ENCODE measurements around the gene TJP3. TPM values are rescaled to one million over a fixed set of nuclear protein-coding genes. Genes with fewer than 3 reads are reported as not detected.

The TJP3 gene
- total RNA-seq, 4 donors from 2014 or later = 27.3 to 60.9 (median 35.6) TPM

GRCh38 chr19:3667037-3667638 lies 41.0 kb upstream of the TJP3 start:
- H3K4me3 ChIP-seq (ENCODE audit: low read depth, poor library complexity, severe bottlenecking) = no peak overlapping the region
- intact Hi-C loops (cut with DNase I; ENCODE audit: low total_unique reads) = no loop called here
- WGBS, 2 donors = 92% methylated on average over 16 to 18 of the region's 18 CpGs
- TF ChIP-seq CTCF (IDR thresholded peaks at IDR 0.05) = no peak
- TF ChIP-seq POLR2A (IDR thresholded peaks at IDR 0.05) = no peak
- no peak for DNase-seq (ENCODE audit: low spot score in 2 of 2)

DNA sequence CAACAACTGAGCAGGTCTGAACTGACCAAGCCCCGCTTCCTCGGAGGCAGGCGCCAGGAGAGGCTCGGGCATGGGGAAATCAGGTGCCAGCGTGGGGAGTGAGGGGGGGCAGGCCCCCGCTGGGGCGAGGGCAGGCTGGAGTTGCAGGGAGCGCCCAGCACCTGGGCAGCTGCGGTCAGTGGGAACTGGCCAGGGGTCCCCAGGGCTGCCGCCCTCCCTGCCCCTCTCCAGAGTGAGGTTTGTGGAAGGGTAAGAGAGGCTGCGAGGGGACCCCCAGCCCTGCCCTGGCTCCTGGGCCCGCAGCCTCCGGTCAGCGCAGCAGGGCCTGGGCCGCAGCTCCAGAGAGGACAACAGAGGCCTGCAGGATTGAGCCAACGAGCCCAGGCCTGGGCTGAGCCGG lies 40.4 kb upstream of the TJP3 start:
- TF ChIP-seq CTCF (IDR thresholded peaks at IDR 0.05) (no peak), POLR2A (IDR thresholded peaks at IDR 0.05) (no peak)
- intact Hi-C loops (cut with DNase I; ENCODE audit: low total_unique reads) = no loop called here
- no peak for DNase-seq (ENCODE audit: low spot score in 2 of 2)
- no peak overlapping the region for H3K4me3 ChIP-seq (ENCODE audit: low read depth, poor library complexity, severe bottlenecking)
- whole genome bisulfite sequencing, 2 donors = 92 to 97% methylated on average over 12 to 16 of the region's 17 CpGs

GRCh38 chr19:3668331-3669081 lies 39.7 kb upstream of the TJP3 start:
- DNase-seq (ENCODE audit: low spot score in 2 of 2) = no peak
- no peak for TF ChIP-seq POLR2A (IDR thresholded peaks at IDR 0.05)
- TF ChIP-seq CTCF (IDR thresholded peaks at IDR 0.05) = no peak
- WGBS, 2 donors = 60 to 67% methylated on average over 34 of the region's 34 CpGs
- H3K4me3 ChIP-seq (ENCODE audit: low read depth, poor library complexity, severe bottlenecking) = no peak overlapping the region
- intact Hi-C loops (cut with DNase I; ENCODE audit: low total_unique reads) = no loop called here

DNA sequence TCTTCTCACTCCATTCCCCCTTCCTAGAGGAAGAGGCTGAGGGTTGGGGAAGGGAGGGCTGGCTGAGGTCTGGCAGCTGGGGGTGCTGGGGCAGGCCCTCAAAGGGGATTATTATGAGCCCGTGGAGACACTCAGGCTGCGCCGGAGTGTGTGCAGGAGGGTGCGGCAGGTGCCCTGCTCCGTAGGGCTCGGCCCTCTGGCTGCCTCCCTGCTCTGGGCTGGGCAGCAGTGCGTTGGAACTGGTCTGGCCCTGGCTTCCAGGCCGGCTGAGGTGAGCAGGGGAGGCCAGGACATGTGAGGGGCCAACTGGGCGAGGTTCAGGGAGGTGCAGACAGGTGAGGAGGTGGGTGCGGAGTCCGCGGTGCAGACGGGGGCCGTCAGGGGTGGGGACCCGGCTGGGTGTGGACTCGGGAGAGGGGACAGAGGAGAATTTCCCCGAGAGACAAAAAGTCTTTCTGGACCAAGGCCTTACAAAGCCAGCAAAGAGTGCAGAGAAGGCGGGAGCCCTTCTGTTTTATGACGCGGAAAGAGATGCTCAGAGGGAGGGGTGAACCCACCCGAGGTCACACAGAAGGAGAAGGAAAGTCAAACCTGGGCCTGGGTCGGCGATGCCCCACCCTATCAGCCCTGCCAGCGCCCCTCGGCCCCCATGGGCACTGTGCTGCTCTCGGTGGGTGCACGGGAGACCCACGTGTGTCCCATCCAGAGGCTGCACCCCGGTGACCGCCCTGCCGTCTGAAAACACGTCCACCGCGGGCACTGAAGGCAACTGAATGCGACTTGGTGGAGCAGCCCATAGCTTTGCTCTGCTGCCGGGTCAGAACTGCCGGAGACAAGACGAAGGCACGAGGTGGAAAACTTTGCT lies 38.9 kb upstream of the TJP3 start:
- intact Hi-C loops (cut with DNase I; ENCODE audit: low total_unique reads) = no loop called here
- no peak for DNase-seq (ENCODE audit: low spot score in 2 of 2)
- no peak overlapping the region for H3K4me3 ChIP-seq (ENCODE audit: low read depth, poor library complexity, severe bottlenecking)
- TF ChIP-seq CTCF (IDR thresholded peaks at IDR 0.05) = no peak
- no peak for TF ChIP-seq POLR2A (IDR thresholded peaks at IDR 0.05)
- WGBS, 2 donors = 61 to 73% methylated on average over 38 to 39 of the region's 39 CpGs

DNA sequence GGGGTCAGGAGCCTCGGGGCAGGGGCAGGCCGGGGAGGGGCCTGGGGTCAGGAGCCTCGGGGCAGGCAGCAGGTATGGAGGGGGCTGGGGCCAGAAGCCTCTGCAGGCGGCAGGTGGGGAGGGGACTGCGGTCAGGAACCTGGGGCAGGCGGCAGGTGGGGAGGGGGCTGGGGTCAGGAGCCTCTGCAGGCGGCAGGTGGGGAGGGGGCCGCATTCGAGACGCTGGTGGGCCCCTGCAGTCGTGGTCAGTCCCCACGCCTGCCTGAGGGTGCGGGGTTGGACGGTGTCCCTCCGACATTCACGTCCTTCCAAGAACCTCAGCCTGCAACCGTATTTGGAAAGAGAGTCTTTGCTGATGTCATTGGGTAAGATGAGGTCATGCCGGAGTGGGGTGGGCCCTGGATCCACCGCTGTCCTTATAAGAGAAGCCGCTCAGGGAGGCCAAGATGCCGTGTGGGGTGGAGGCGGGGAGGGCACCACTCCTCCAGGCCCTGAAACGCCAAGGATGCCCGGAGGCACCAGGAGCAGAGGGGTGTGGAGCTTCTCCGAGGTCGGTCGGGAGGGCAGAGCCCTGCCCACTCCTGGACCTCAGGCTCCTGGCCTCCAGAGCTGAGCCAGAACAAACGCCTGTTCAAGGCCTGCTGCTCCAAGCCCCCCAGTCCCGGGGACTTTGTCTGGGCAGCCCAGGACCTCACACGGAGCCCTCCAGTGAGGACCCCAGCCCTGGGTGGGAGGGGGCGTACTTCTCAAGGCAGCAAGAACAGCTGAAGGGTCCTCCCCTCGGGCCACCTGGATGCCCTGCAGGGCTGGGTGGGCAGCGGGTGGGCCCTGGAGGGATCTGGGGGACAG lies 38.0 kb upstream of the TJP3 start:
- TF ChIP-seq POLR2A (IDR thresholded peaks at IDR 0.05) (no peak), CTCF (IDR thresholded peaks at IDR 0.05) (no peak)
- 45 to 48% methylated on average over 20 to 28 of the region's 33 CpGs for WGBS, 2 donors
- intact Hi-C loops (cut with DNase I; ENCODE audit: low total_unique reads) = no loop called here

More for the DNA sequence above, 38.0 kb upstream of the TJP3 start:
- no peak overlapping the region for H3K4me3 ChIP-seq (ENCODE audit: low read depth, poor library complexity, severe bottlenecking)
- peak; percentile 59 to 94 for DNase-seq (ENCODE audit: low spot score in 2 of 2)
